GM10266 (cell line): ENCODE measurements around the gene TTI1.

Experiments
- DNase-seq: peaks from one replicate; pipeline ENCODE4 v3.0.0; 2012; ENCODE audit errors: extremely low spot score
- CTCF ChIP-seq: IDR thresholded peaks from 2 replicates; pipeline ENCODE4 v1.5.1; 2012; ENCODE audit warnings: mild to moderate bottlenecking, low read depth; ENCODE audit not compliant: control insufficient read depth, insufficient read depth; ENCODE audit errors: missing control alignments

The TTI1 gene

GRCh38 chr20:37976887-37977286 is 56.4 kb downstream of the TTI1 start:
- no peak for TF ChIP-seq CTCF
- DNase-seq, result no peak

- no peak for DNase-seq
- TF ChIP-seq CTCF, result no peak
Measured at GRCh38 chr20:37973059-37973910, 60.0 kb downstream of the TTI1 start.

GRCh38 chr20:37972256-37973058 is 60.8 kb downstream of the TTI1 start:
- no peak for TF ChIP-seq CTCF
- no peak for DNase-seq

- no peak for TF ChIP-seq CTCF
- DNase-seq, result no peak
Measured at GRCh38 chr20:37971561-37972127, 61.6 kb downstream of the TTI1 start.

- no peak for DNase-seq
- TF ChIP-seq CTCF, result no peak
Measured at GRCh38 chr20:37970856-37971245, 62.4 kb downstream of the TTI1 start.

GRCh38 chr20:37969949-37970855 is 63.1 kb downstream of the TTI1 start:
- no peak for TF ChIP-seq CTCF
- DNase-seq, result no peak
